Cardiac fibroblast (primary cell): ENCODE data around the gene PLEKHG4B.
A peak's percentile ranks its signal among the peaks of the same experiment; 100 is the strongest.

Source experiments
- DNase-seq, 2 donors: peaks; one replicate each; pipeline versions ENCODE4 v3.0.0 to v3.0.0-alpha.2; 2010; ENCODE audit warnings: low read depth in 2 of 2
- H3K4me3 ChIP-seq, 2 donors: replicated peaks in 1 of 2; 1 replicate in 1 of 2; 2 replicates in 1 of 2; pipeline ENCODE4 v1.5.1; 2011; ENCODE audit warnings: low read depth in 2 of 2, low read length in 2 of 2, mild to moderate bottlenecking in 2 of 2, moderate library complexity in 1 of 2
- TF ChIP-seq, protein P1 (sequence below): IDR thresholded peaks from one replicate; pipeline ENCODE4 v1.5.1; 2011; ENCODE audit warnings: low read depth, mild to moderate bottlenecking, low read length, inconsistent platforms

The PLEKHG4B gene

DNA sequence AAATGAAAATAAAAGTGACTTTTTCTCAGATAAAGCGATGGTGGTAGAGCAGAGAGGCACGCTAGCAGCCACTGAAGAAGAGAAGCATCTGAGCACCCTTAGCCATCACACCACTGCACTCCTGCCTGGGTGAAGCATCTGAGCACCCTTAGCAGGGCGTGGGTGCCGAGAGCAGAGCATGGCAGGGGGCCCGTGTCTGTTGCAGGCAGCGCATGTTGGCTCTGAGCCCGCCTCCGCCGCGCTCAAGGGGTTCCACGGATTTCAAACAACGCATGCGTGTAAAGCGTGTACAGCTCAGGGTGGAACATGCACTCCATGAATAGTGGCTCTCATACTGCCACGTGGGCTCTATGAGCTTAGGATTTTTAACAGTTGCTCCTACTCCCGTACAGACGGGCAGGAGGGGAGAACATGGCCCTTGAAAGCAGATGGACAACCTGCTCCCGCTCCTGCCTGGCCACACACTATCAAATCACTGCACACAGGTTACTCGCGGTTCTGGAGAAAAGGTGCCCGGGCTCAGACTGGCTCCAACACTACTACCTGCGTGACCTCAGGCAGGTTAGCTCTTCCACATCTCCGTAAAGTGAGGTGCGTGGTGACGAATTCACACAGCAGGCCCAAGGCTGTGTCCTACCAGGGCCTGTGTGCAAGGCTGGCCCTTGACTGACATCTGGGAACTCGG, 111.4 kb downstream of the PLEKHG4B start:
- no peak for DNase-seq
- H3K4me3 ChIP-seq, result no peak overlapping the region
- TF ChIP-seq, protein P1, sequence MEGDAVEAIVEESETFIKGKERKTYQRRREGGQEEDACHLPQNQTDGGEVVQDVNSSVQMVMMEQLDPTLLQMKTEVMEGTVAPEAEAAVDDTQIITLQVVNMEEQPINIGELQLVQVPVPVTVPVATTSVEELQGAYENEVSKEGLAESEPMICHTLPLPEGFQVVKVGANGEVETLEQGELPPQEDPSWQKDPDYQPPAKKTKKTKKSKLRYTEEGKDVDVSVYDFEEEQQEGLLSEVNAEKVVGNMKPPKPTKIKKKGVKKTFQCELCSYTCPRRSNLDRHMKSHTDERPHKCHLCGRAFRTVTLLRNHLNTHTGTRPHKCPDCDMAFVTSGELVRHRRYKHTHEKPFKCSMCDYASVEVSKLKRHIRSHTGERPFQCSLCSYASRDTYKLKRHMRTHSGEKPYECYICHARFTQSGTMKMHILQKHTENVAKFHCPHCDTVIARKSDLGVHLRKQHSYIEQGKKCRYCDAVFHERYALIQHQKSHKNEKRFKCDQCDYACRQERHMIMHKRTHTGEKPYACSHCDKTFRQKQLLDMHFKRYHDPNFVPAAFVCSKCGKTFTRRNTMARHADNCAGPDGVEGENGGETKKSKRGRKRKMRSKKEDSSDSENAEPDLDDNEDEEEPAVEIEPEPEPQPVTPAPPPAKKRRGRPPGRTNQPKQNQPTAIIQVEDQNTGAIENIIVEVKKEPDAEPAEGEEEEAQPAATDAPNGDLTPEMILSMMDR, result no peak

DNA sequence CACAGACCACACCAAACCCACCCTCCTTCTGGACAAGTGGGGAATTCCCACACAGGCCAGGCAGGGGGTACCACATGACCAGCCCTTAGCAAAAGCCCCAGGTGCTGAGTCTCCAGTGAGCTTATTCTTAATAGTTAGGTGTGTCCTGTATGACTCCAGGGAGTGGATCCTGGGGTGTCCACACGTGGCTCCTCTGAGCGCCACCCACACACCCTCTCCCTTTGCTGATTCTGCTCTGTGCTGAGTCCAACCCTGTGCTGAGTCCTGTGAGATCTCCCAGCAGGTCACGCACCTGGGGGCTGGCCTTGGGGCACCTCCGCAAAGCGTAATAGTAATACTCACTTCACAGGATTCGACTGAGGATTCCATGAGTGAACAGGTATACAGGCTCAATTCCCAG, 112.0 kb downstream of the PLEKHG4B start:
- TF ChIP-seq, protein P1, result no peak
- H3K4me3 ChIP-seq, result no peak overlapping the region
- no peak for DNase-seq

DNA sequence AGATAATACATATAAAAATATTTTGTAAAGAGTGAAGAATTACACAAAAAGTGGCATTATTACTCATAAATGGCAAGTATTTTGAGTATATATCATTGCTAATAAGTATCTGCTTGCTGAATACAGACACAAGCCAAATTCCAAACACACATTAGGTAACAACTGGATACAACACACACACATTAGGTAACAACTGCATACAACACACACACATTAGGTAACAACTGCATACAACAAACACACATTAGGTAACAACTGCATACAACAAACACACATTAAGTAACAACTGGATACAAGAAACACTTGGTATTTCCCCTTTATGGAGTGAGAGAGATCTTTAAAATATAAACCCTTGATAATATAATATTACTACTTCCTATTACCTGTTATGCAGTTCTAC, 112.5 kb downstream of the PLEKHG4B start:
- DNase-seq, result no peak
- TF ChIP-seq, protein P1, result no peak
- no peak overlapping the region for H3K4me3 ChIP-seq

DNA sequence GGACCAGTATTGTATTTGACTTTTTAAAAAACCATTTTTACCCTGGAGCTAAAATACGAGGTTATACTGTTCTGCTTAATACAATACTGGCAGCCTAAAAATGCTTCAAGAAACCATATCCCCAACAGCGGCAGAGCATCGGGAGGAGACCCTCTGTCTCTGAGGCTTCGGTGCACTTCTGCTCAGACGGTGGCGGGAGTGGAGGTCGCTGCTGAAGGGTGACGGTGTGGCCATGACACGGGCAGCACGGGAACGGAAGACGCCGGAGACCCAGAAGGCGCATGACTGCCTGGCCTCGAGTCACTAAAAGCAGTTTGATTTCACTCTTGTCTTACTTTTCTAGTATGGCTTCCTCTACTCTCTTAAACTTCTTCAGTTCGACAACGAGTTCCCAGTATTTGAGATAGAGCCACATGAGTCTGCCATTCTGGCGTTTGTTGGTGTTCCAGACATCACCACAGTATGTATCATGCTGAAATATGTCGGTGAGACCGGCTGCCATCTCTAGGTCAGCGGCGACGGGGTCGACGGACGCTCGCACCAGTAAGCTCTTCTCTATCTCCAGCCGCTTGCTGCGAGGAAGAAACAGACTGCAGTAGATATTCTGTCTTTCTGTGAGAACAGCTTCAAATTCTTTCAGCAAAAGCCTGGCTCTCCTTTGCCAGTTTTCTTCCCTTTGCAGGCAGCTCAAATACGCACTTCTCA, 113.2 kb downstream of the PLEKHG4B start:
- no peak overlapping the region for H3K4me3 ChIP-seq
- TF ChIP-seq, protein P1, result no peak

DNA sequence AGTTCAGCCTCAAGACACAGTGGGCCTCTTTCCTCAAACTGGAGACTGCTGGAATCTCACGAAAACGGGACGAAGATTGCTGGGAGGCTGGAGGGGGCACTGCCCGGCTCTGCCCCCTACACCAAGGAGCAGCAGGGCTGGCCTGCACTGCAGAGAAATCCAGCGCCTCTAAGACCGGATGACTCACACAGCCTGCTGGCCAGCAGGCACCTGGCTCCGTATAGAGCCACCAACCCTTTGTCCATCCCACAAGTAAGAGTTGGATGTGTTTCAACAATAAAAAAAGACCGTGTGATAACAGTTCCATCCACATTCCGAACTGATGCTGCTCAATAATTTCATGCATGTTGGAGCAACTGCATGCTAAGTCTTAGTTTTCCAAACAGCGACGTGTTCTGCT, 114.4 kb downstream of the PLEKHG4B start:
- DNase-seq, result peak; percentile 63 to 73
- TF ChIP-seq, protein P1, result no peak

More for the DNA sequence above, 113.2 kb downstream of the PLEKHG4B start:
- no peak for DNase-seq

DNA sequence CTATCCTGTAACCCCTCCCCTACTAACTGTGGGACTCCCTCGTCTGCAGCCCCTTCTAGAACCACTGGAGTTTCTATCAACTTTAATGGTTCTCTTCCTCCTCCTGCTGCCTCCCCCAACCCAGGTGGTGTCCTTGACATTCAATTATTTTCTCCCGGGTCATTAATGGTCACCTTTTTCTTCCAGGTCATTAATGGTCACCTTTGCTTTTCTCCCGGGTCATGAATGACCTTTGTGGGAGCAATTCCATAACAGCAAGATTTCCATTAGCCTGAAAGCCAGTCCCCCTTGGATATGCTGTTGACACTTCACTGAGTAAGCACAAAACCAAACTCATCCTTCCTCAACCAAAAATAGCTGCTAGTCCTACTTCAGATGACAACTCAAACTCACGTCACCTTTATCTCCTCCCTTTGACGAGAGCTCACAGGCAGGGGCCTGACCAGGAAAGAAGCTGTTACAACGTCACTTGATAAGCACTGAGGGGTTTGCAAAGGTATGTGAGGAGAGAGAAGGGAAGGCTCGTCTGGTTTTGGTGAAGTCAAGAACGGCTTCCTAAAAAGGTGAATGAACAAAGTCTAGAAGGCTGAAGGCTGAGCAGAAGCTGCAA, 115.1 kb downstream of the PLEKHG4B start:
- TF ChIP-seq, protein P1, result no peak
- H3K4me3 ChIP-seq, result no peak overlapping the region
- DNase-seq, result peak in 1 of 2 donors; percentile 31

More for the DNA sequence above, 114.4 kb downstream of the PLEKHG4B start:
- H3K4me3 ChIP-seq, result no peak overlapping the region
